Measurements from ENCODE around the gene TMEM272.
"Not testable (repeated sequence)": the region's sequence is repeated elsewhere in the genome, so short reads cannot be mapped to it uniquely, and the experiment has no call there.

The TMEM272 gene

DNA sequence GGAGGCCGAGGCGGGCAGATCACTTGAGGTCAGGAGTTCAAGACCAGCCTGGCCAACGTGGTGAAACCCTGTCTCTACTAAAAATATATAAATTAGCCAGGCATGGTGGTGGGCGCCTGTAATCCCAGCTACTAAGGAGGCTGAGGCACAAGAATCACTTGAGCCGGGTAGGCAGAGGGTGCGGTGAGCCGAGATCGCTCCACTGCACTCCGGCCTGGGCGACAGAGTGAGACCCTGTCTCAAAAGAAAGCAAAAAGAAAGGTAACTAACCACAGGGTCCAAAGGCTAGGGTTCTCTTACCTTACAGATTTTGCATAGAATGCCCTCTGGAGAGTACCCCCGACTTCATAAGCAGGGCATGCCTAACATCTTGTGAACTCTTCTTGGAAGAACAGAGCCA lies 20.3 kb downstream of the TMEM272 start:
- not testable (repeated sequence) for DNase-seq

DNA sequence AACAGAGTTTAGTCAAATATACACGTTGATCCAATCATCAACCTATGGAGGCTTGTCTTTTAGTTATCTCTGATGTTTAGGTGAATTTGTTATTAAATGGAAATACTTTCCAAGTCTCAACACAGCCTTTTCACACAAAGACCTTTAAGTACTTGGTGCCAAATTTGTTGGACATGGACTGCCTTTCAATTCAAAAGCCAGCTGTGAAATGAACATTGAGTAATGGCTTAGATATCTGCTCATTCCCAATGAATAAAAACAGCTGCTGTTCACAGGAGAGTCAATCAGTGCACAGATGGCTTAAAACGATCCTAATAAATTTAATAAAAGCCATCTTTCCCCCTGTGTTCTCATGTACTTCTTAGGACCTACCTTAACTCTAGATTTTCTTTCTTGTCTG lies 21.1 kb downstream of the TMEM272 start:
- DNase-seq: no peak

DNA sequence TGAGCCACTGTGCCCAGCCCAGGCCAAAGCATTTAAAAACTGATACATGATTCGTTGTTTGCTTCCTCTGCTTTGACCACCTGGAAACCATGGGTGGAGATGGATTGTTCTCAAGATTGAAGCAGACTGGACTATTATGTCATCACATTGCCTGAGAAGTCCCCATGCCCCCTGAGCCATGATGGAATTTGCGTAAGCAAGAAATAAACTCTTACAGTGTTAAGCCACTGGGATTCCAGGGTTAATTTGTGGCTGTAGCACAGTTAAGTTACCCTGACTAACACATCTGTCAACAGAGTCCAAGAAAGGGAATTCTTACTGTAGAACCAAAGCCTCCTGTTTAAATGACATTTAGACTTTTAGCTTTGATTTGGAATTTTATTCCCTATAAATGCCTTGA lies 21.6 kb downstream of the TMEM272 start:
- no peak for DNase-seq

DNA sequence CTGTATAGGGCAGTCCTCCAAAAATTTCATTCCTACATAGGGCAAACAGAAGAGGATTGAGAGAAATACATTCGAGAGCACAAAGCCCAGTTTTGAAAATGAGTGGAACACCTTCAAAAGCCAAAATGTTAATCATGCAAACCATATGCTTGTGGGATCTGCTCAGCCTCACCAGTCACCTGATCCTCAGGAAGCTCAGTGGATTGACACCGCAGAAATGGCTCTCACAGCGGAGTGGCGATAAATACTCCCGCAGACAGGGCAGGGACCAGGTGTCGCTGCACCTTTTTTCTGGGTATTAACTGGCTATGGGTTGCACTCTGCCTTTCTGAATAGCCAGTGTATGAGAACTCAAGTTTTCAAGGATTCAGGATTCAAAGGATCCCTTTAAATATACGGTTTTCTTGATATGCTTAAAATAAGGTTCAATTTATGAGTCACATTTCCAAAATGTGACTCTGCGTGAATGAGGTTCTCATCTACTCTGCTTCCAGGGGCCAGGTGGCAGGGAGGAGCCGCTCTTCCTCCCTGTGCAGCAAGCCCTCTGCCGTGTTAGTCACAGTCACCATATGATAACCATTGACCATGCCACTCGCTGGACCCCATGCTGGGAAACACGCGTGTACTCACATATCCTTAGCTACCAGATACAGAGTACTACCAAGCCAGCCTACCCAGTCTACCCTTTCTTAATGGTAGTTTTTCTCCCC lies 22.7 kb downstream of the TMEM272 start:
- no peak for DNase-seq

DNA sequence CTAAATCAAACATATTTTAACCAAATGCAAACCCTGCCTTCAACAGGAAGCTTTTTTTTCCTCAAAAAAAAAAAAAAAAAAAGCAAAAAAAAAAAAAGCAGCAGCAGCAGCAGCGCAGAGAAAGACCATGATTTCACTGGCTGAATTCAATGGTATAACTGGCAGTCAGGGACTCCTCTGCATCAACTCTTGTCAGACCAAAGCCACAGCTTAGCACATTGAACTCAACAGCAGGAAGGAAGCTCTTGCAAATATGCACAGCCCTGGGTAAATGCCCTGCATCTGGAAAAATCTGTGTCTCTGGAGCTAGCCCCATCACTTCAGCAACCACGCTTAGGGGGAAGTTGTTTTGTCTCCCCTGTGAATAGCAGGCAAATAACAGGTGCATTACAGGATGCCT lies 23.4 kb downstream of the TMEM272 start:
- DNase-seq: no peak

DNA sequence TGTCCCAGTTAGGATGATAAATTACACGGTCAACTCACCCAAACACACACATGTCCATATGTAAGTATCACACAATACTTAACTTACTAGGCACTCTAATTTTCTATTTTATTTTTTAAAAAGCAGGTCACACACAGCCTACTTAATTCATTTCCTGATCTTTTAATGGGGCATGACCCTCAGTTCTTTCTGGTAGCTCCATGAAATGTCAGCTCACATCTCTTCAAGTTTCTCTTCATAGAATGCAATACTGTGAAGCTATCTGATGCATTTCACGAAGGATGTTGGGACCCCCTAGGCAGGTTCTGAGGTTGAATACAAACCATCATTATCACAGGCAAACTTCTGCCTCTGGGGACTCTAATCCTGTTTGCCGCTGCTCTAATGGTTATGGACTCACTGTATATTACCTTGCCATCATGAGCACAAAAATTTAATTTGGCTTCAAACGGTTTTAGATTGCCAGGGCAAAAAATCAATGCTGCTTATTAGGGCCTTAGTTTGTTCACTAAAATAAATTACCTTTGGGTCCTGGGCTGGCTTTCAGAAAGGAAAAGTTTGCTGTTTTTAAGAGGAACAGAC lies 24.9 kb downstream of the TMEM272 start:
- DNase-seq: no peak

DNA sequence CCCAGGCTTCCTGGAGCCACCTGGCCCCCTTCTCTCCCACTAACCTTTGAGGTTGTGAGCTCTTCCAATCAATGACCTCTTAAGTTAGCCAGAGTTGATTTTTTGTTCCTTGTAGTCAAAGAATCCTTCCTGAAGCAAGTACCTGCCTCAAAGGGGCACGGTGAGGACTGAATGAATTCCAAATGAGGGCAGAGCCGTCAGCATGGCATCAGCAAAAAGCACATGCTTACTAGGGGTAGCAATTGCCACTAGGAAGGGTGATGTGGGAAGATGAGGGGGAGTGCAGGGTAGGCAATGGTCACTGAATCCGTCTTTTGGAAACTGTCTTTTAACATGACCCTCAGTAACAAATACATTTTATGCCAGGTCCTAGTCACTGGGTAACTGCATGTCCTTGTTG lies 25.4 kb downstream of the TMEM272 start:
- no peak for DNase-seq

DNA sequence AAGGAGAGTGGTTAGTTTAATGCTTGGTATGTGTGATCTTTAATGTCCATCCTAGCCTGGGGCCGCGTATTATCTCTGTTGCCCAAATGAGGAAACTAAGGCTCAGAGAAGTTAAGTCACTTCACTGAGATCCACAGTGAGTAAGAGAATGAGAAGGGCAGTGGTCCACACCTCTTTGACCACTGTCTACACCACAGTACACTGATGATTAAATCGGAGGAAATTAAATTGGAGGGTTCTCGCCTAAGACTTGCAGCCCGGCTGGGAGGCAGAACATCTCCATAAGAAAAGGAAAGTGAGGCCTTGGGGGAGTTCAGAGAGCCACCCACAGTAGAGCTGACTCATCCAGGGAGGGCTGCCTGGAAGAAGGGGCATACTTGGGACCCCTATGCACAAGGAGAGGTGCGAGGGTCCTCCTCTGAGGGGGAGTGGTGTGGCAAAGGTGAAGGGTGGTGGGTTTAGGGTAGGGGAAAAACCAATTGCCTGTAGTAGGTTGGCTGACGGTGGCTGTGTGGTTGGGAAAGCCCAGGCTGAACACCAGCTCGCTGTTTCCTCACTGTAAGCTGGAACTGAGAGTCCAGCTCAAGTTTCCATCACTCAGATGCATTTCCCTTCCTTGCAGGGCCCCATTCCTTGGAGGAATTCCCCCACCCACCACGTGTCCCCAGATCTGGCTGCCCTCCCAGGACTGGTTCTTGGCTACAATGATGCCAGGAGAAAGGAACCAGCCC lies 26.0 kb downstream of the TMEM272 start:
- DNase-seq: peak; percentile 38

DNA sequence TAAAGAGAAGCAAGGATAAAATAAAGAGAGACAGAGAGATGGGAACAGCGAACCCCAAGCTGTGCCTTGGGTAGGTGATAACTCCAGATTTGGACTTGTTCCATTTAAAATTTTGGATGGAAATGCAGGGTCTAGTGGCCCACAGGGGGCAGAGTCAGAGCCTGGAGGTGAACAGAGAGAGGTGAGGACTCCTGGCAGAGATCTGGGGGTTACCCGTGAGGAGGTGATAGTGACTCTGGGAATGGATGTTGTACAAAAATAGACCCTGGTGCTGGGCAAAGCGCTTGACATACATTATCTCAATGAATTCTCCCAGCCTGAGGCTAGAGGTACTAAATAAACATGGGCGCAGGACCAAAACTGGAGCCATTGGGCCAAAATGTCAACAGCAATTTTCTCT lies 26.7 kb downstream of the TMEM272 start:
- no peak for DNase-seq

DNA sequence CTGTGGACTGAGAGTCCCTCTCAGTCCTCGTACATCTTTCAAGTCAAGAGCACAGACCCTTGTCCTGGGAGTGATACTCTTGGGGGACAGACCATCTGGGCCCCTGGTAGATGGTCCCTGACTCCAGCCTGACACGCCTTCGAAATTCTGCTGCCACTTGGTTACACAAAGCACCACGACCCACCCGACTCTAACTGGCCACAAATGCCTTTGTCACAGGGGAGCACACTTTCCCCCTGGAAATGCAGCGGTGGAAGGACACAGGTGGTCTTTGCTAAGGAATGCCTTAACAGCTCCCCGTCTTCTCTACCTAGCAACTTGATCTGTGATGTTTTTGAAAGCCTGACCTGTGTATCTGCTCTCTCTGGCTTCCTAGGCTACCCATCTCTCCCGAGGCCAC lies 27.3 kb downstream of the TMEM272 start:
- DNase-seq: no peak

DNA sequence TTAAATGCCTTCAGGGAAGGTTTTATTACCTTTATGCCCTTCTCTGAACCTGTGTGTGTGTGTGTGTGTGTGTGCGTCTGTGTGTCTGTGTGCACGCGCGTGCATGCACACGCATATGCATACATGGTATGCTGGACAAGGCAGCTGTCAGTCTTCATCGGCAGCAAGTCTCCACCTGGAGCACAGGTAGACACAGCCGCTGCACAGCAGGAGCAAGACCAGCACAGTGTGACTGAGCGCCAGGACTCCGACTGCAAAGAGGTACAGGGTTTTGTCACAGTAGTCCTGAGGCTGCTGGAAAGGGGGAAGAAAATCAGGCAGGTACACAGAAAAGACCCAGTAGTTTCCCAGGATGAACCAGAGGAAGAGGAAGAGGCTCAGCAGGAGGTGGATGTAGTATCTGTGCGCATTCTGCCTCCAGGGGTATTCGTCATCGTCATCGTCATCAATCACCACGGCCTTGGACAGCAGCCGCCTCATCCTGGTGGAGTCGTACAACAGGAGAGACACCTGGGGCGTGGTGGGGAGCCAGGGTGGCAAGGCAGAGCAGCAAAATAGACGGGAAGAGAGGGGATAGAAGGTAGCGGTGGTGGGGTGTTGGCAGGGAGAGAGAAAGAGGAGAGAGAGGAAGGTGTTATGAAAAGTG lies 28.2 kb downstream of the TMEM272 start:
- no peak for DNase-seq

DNA sequence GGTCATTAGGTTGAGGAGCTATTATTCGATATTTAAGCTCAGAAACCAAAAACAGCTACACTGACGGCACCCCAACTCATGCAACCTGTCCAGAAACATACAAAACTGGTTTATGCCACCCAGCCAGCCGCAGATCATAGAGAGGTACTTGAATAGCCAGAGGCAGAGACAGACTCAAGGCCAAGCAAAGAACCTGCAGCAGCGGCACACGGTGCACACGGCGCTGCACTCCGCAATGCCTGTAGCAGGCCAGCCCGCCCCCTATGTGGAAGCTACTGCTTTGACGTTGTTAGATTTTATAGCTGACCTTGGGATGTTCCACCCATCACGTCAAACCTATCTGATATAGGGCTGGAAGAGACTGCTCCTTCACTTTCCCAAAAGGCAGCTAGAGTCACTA lies 29.1 kb downstream of the TMEM272 start:
- DNase-seq: no peak

DNA sequence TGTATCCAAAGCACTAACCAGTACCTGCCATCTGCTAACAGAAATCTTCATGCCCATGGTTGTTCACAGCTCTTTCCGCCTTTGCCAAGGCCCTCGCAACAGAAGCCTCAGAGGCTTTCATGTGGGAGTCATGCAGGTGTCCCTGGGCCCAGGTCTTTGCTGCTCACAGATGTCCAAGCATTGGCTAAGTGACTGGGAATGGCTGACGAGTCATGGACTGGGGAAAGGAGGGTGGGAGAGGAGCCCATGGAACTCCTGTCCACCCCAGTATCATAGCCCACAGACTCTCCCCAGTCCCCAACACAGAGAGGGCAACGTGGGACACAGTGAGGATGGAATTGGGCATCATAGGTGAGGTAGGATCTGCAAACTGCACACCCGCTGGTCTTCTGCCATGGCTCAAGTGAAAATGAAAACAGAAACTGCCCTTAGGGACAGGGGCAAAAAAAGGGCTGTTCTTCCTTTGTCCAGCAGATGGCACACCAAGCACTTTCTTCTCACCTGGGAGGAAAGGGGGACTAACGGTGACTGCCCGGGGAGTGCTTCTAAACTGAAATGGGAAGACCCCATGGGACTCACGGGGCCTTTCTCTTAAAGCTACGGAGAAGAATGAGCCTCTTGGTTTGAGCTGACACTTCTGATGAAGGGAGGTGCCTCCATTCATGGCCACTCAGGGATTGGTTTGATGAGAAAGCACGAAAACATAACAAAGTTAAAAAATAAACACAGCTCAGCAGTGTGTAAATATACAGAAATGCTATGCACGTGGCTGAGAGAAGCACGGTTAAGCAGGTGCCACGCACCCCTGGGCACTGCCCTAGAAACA lies 29.9 kb downstream of the TMEM272 start:
- peak; percentile 73 for DNase-seq

DNA sequence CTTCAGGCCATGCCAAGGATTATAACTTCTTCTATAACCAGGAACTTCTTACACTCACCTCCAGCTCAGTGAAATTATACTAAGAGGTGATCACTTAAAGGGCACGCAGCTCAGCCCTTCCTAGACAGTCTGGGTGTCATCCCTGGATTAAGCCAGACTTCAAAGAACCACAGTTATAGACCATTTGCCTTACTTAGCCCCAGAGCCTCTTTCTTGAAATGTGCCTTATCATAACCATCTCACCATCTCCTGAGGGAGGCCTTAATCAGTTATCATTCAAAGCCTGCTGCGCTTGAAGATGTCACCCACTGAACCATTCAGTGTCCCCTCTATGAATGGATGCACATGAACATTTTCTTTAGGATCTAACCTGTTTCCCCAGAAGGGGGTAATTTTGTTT lies 30.9 kb downstream of the TMEM272 start:
- DNase-seq: no peak

DNA sequence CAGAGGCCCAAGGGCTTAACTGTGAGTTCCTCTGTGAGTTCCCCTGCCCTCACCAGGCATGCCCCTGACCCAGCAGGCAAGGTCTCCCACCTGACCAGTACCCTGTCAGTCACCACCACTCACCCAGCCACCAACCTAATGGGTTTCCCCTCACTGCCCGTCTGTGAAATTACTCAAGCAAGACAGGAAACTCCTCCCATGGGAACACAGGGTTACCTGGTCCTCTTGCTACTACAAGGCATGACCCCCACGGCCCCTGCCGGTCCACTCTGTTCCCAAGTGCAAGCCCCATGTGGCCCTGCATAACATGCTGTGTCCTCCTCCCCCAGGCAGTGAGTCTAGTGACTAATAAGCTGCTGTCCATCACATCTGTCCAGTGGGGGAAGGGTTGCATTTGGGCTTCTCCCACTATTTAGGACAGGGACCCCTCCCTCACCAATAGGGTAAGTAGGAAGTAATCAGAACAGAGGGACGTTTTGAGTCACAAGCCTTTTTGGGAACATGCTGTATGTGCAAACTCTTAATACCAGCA lies 33.0 kb downstream of the TMEM272 start:
- DNase-seq: no peak

DNA sequence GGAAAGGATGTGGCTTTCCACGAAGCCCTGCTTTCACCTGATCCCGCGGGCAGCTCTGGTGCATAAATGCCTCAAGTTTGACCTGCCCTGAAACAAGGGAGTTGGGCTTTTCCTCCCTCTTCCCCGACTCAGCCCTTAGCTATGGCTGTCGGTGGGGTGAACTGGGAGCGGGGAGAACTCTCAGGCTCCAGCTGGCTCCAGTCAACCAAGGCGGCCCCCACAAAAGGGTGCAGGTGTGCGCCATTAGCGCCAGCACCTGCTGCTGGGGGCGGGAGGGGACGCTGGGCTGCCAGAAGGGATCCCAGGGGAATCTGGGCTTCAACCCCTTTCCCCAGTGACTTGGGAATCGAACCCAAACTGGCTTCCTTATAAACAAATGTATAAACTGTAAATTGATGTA lies 33.9 kb downstream of the TMEM272 start:
- DNase-seq: no peak

DNA sequence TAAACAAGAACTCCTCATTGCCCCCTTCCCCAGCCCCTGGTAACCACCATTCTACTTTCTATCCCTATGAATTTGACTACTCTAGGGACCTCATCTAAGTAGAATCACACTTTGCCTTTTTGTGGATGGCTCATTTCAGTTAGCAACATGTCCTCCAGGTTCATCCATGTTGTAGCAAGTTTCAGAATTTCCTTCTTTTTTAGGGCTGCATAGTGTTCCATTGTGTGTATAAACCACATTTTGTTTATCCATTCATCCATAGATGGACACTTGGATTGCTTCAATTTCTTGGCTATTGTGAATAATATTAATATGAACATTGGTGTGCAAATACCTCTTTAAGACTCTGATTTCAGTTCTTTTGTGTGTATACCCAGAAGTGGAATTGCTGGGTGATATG lies 36.2 kb downstream of the TMEM272 start:
- no peak for DNase-seq

DNA sequence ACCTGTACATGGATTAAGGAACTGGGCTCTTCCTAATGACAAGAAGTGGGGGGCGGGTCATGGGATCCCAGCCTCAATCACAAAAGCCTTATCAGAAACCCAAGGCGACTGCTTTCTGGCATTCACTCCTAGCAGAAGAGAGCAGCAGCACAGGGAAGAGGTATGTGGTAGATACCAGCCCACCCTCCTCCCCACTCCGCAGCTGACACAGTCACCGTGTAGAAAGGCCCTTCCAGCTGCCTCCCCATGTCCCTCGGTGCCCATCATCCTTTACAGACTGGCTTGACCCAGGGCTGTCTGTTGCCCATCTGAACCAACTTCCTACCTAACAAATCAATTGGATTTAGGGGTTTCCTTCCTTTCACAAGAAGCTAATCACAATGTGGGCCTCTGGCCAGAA lies 37.9 kb downstream of the TMEM272 start:
- no peak for DNase-seq

DNA sequence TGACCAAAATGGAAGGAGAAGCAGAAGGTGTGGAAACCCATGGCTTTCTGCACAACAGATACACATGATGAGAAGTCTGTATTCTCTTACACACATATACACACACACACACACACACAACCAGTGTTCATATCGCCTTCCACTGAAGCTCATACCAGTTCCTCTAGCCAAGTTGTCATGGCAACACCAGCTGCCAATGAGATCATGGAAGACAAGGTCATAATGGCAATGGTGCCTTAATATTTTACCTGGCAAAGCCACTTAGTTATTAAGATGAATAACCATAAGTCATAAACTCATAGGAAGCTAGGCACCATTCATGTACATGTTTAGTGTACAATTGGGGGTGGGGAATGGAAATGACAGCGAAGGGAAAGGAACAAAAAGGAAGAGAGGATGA lies 38.4 kb downstream of the TMEM272 start:
- DNase-seq: peak; percentile 47

DNA sequence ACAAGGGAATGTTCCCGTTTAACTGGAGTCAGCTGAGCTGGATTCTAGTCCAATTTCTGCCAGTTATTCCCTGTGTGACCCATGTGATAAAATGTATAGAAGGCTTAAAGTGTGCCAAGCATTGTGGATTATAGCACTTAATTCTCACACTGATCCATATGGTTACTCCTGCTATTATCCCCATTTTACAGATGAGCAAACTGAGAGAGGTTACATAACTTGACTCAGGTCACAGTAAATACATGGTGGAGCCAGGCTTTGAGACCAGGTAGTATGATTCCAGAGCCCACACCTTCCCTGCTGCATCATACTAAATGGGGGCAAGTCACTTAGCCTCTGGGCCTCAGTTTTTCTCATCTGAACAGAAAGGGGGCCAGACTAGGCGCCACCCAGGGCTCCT lies 39.1 kb downstream of the TMEM272 start:
- DNase-seq: no peak

DNA sequence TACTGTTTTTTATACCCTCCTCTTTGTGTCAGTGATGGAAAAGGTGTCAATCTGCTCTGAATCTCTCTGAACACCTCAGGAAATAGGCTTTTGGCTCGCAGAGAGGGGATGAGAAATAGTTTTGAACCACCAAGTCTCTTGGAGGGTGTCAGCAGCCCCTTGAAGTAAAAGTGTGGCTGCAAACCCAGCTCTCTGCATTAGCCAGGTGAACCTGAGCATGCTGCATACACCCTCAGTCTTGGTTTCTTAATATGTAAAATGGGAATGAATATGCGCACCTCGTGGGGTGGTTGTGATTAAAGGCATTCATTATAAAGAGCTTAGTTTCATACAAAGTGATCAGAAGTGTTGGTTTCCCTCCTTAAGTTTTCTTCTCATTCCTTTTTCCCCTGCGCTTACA lies 39.7 kb downstream of the TMEM272 start:
- no peak for DNase-seq

DNA sequence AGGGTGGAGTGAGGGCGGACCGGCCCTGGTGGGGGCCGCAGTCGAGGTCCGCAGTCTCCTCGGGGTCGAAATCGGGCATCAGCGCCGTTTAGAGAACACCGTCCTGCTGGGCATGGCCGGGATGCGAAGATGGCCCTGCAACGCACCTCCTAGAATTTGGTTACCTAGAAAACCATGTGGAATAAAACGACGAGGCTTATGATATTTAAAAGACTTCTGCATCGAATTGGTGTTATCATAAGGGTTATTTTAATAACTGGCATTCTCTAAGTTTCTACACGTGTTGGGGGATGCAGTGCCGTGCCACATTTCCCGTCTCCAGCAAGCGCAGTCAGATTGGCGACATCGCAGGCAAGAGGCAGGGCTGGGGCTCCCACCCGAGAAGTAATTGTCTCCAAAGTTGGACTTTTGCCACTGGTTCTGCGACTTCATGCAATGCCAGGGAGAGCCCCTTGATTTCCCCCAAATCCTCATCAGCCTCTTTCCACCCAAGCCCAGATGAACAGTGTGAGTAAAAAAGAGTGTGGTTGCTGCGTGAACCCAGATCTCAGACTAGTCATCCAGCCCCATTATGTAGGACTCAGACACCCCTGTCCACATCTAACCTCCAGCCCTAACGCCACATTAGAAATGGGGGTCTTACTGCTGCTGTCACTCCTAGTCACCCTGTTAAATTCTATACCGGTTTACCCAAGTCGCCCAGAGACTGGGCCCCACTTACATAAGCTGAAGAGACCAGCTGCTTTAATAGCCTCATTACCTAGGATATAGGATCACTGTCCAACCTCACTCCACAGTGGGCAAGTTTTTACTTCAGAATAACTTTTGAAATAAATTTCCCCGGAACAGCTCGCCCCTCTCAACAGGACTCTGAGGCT lies 40.4 kb downstream of the TMEM272 start:
- DNase-seq: peak; percentile 37

All from CD4-positive, alpha-beta T cell treated with Interferon gamma for 1 hour (primary cell).